IPS-20b (cell line): Measurements from ENCODE around the gene FANCC.

Source experiments
- H3K27ac ChIP-seq: one replicate; pipeline ENCODE4 v1.5.1; 2013; ENCODE audit warnings: low read length
- H3K27me3 ChIP-seq: 2 replicates; pipeline ENCODE4 v1.6.1; 2013; ENCODE audit warnings: mild to moderate bottlenecking, low read length, inconsistent platforms; ENCODE audit not compliant: insufficient read depth
- H3K36me3 ChIP-seq: 2 replicates; pipeline ENCODE4 v1.6.1; 2013; ENCODE audit warnings: low read depth, mild to moderate bottlenecking, inconsistent platforms, low read length, moderate library complexity; ENCODE audit not compliant: insufficient read depth
- H3K4me1 ChIP-seq: 2 replicates; pipeline ENCODE4 v1.6.1; 2013; ENCODE audit warnings: mild to moderate bottlenecking, control low read depth, inconsistent platforms, low read length, moderate library complexity; ENCODE audit not compliant: insufficient read depth
- H3K4me3 ChIP-seq: 2 replicates; pipeline ENCODE4 v1.5.1; 2013; ENCODE audit warnings: mild to moderate bottlenecking, low read length, inconsistent platforms
- H3K9ac ChIP-seq: 2 replicates; pipeline ENCODE4 v1.6.1; 2013; ENCODE audit warnings: low read depth, mild to moderate bottlenecking, inconsistent platforms, low read length, moderate library complexity
- H3K9me3 ChIP-seq: 2 replicates; pipeline ENCODE4 v1.6.1; 2013; ENCODE audit warnings: mild to moderate bottlenecking, low read depth, low read length, inconsistent platforms; ENCODE audit not compliant: insufficient read depth

FANCC gene

DNA sequence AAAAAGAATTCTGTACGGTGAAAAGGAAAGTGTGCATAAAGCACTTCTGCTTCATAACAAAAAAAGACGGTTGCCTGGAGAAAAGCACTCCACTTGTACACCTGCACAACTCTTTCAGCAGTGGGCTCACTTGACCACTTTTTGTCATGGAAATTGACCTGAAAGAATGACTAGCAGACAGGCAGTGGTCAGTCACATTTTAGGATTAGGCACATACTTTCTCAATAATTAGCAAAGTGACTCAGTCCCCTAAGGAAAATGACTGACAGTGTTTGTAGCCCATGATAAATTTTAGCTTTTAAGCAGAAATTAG lies 169.3 kb downstream of the FANCC start:
- Histone ChIP-seq H3K36me3 (no peaks in the 10 kb centered on the region), H3K4me1 (peaks cover 5% of the 10 kb centered on the region), H3K27ac (no peak overlapping the region), H3K9ac (no peak overlapping the region), H3K27me3 (no peaks in the 10 kb centered on the region), H3K4me3 (no peak overlapping the region), H3K9me3 (no peaks in the 10 kb centered on the region)

DNA sequence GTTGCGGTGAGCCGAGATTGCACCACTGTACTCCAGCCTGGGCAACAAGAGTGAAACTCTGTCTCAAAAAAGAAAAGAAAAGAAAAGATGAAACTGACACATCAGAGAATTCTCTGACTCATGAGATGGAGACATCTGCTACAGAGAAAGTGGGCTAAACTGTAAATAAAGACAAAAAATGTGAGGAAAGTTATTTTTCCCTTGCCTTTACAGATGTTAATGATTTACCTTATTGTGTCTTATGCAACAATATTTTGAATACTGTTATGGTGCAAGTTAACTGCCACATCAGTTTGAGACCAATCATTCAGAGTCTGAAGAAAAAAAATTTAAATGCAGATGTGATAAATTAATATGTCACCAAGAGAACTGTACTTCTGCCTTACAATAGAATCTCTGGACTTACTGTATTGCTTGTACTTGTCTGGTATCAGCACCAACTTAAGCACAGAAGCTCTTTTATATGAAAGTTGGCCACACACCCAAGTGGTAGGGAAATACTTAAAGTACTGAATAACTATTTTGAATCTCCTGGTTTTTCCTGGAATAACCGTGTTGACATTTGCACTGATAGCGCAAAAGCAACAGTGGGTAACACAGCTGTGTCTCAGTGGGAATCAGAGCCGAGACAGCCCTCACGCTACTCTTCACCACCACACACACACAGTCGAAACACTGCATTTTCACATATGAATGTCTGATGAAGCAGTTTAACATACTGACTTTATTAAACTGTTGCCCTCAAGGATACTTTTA lies 169.9 kb downstream of the FANCC start:
- Histone ChIP-seq H3K36me3 (no peaks in the 10 kb centered on the region), H3K27me3 (no peaks in the 10 kb centered on the region), H3K9ac (no peak overlapping the region), H3K4me3 (no peak overlapping the region), H3K27ac (no peak overlapping the region), H3K9me3 (no peaks in the 10 kb centered on the region), H3K4me1 (peaks cover 5% of the 10 kb centered on the region)

- Histone ChIP-seq H3K9me3 (no peaks in the 10 kb centered on the region), H3K27me3 (no peaks in the 10 kb centered on the region), H3K9ac (no peak overlapping the region), H3K36me3 (no peaks in the 10 kb centered on the region), H3K27ac (no peak overlapping the region), H3K4me1 (peaks cover 5% of the 10 kb centered on the region), H3K4me3 (no peak overlapping the region)
Measured at GRCh38 chr9:95143591-95144561, 173.6 kb downstream of the FANCC start.

- H3K9ac ChIP-seq: no peak overlapping the region
Measured at GRCh38 chr9:95142728-95143127, 174.8 kb downstream of the FANCC start.

DNA sequence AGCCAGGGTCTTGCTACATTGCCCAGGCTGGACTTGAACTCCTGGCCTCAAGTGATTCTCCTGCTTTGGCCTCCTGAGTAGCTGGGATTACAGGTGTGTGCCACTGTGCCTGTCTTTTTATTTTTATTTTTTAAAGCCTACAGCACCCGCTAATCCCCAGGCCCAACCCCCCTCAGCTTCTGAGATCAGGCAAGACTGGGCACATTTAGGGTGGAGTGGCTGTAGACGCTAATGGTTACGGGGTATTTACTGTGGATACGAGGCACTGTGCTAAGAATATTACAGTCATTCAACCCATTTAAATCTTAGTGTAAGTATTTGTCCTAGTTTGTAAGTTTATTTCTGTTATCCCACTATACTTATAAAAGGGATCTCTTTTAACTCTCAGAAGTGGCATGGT lies 175.2 kb downstream of the FANCC start:
- no peak overlapping the region for H3K4me3 ChIP-seq
- no peaks in the 10 kb centered on the region; the same call in 1 of the 2 replicates for H3K4me1 ChIP-seq
- no peak overlapping the region for H3K27ac ChIP-seq
- no peaks in the 10 kb centered on the region for H3K9me3 ChIP-seq
- no peaks in the 10 kb centered on the region for H3K27me3 ChIP-seq
- H3K9ac ChIP-seq: no peak overlapping the region
- no peaks in the 10 kb centered on the region for H3K36me3 ChIP-seq

More at GRCh38 chr9:95142728-95143127, 174.8 kb downstream of the FANCC start:
- Histone ChIP-seq H3K4me3 (no peak overlapping the region), H3K36me3 (no peaks in the 10 kb centered on the region), H3K27me3 (no peaks in the 10 kb centered on the region), H3K4me1 (peaks cover under 1% of the 10 kb centered on the region; the same call in 1 of the 2 replicates), H3K9me3 (no peaks in the 10 kb centered on the region), H3K27ac (no peak overlapping the region)

- Histone ChIP-seq H3K27ac (no peak overlapping the region), H3K27me3 (no peaks in the 10 kb centered on the region), H3K9me3 (no peaks in the 10 kb centered on the region), H3K36me3 (no peaks in the 10 kb centered on the region), H3K4me3 (no peak overlapping the region), H3K9ac (no peak overlapping the region), H3K4me1 (no peaks in the 10 kb centered on the region; the same call in 1 of the 2 replicates)
Measured at GRCh38 chr9:95140821-95141220, 176.7 kb downstream of the FANCC start.

DNA sequence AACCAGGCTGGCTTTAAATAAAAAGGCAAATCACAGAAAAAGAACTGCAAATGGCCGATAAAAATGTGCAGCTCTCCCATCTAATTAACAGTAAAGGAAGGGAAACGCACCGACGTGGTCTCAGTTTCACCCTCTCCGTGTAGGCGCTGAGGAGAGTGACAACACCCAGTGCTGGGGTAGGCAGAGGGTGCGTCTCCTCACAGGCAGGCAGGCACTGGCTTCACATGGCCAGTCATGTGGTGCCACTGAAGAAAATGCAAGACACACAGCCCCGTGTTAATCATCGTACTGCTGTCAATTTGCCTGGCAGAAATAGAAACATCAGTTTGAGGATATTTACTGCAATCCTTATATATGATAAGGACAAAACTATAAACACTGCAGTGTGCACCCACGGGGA lies 178.4 kb downstream of the FANCC start:
- Histone ChIP-seq H3K27ac (no peak overlapping the region), H3K27me3 (no peaks in the 10 kb centered on the region), H3K9ac (no peak overlapping the region)

GRCh38 chr9:95138474-95138873 lies 179.0 kb downstream of the FANCC start:
- Histone ChIP-seq H3K9ac (no peak overlapping the region), H3K27me3 (no peaks in the 10 kb centered on the region), H3K9me3 (no peaks in the 10 kb centered on the region), H3K27ac (no peak overlapping the region), H3K4me1 (no peaks in the 10 kb centered on the region; the same call in 1 of the 2 replicates), H3K36me3 (no peaks in the 10 kb centered on the region), H3K4me3 (no peak overlapping the region)

More for the DNA sequence above, 178.4 kb downstream of the FANCC start:
- Histone ChIP-seq H3K36me3 (no peaks in the 10 kb centered on the region), H3K4me1 (no peaks in the 10 kb centered on the region; the same call in 1 of the 2 replicates), H3K9me3 (no peaks in the 10 kb centered on the region), H3K4me3 (no peak overlapping the region)

GRCh38 chr9:95137587-95138145 lies 179.8 kb downstream of the FANCC start:
- H3K4me3 ChIP-seq: no peak overlapping the region
- no peaks in the 10 kb centered on the region for H3K36me3 ChIP-seq
- H3K4me1 ChIP-seq: no peaks in the 10 kb centered on the region; the same call in 1 of the 2 replicates
- no peak overlapping the region for H3K9ac ChIP-seq
- H3K9me3 ChIP-seq: no peaks in the 10 kb centered on the region
- no peaks in the 10 kb centered on the region for H3K27me3 ChIP-seq
- H3K27ac ChIP-seq: no peak overlapping the region

- Histone ChIP-seq H3K27me3 (no peaks in the 10 kb centered on the region), H3K36me3 (no peaks in the 10 kb centered on the region), H3K9ac (no peak overlapping the region), H3K4me1 (peaks cover 15% of the 10 kb centered on the region; the same call in 1 of the 2 replicates), H3K27ac (no peak overlapping the region), H3K9me3 (no peaks in the 10 kb centered on the region), H3K4me3 (no peak overlapping the region)
Measured at GRCh38 chr9:95135756-95136155, 181.8 kb downstream of the FANCC start.

GRCh38 chr9:95134457-95134881 lies 183.0 kb downstream of the FANCC start:
- Histone ChIP-seq H3K27ac (no peak overlapping the region), H3K27me3 (no peaks in the 10 kb centered on the region), H3K4me3 (no peak overlapping the region), H3K9ac (no peak overlapping the region), H3K36me3 (no peaks in the 10 kb centered on the region), H3K9me3 (no peaks in the 10 kb centered on the region), H3K4me1 (peaks cover 28% of the 10 kb centered on the region)
